ENCODE measurements around the gene KCNJ6. TPM values are rescaled to one million over a fixed set of nuclear protein-coding genes. Genes with fewer than 3 reads are reported as not detected.

The KCNJ6 gene
- total RNA-seq, 2 donors from 2014 or later, result not detected

- Mint-ChIP-seq H3K4me3 (no peak overlapping the region), H3K36me3 (ENCODE audit: insufficient read depth in 2 of 2) (no peaks in the 10 kb centered on the region), H3K27me3 (ENCODE audit: low read depth) (peaks cover 18% of the 10 kb centered on the region), H3K9me3 (no peaks in the 10 kb centered on the region), H3K4me1 (ENCODE audit: low read depth) (no peaks in the 10 kb centered on the region), H3K27ac (no peak overlapping the region)
- DNase-seq (no peak), ATAC-seq (replicated peaks in 1 of 2) (no peak)
These were observed 211.5 kb downstream of the KCNJ6 start for GRCh38 chr21:37704751-37705150.

DNA sequence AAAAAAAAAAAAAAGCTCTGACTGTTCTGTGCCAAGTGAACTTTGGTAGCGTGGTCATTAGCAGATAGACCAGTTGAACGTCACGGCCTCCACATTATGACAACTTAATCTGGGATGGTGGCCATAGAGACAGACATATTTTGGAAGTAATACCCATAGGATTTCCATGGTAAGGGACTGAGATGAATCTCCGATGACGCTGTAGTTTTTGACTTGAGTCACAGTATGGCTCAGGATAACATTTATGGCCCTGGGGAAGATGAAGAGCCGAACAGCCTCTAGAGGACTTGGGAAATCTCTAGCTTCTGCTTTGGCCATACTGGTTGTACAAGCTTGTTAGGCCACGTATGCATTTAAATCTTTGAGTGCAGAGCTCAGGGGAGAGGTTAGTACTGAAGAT, 214.0 kb downstream of the KCNJ6 start:
- DNase-seq (no peak), ATAC-seq (replicated peaks in 1 of 2) (no peak)
- Mint-ChIP-seq H3K4me1 (ENCODE audit: low read depth) (no peaks in the 10 kb centered on the region), H3K4me3 (no peak overlapping the region), H3K9me3 (no peaks in the 10 kb centered on the region), H3K36me3 (ENCODE audit: insufficient read depth in 2 of 2) (peaks cover 0 to 2% of the 10 kb centered on the region in 2 donors), H3K27ac (no peak overlapping the region), H3K27me3 (ENCODE audit: low read depth) (peaks cover 10% of the 10 kb centered on the region)

DNA sequence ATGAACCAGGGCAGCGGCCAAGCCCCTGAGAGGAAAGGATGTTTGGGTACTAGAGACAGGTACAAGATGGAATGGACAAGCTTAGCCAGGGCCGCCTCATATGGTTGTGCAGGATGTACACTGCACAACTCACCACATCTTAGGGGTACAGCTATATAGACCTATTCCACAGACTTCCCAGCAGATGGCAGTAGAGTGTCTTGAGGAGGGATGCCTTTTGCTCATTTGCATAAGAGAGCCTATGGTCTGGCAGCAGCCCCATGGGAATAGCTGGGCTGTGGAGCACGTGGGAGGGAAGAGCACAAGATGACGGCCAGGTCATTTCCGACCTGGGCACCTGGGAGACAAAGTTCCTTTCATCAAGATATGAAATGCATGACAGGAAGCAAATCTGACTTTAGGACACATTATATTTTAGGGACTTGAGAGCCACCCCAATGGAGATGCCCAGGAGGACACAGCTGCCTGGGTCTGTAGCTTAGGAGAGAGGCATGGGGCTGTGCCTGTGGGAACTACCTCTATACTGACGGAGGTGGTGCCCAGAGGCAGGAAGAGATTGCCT, 215.5 kb downstream of the KCNJ6 start:
- DNase-seq, result peak; percentile 11 to 19
- H3K27ac Mint-ChIP-seq, result no peak overlapping the region
- peaks cover 0 to 2% of the 10 kb centered on the region in 2 donors for H3K36me3 Mint-ChIP-seq (ENCODE audit: insufficient read depth in 2 of 2)
- H3K9me3 Mint-ChIP-seq, result no peaks in the 10 kb centered on the region
- H3K4me3 Mint-ChIP-seq, result no peak overlapping the region
- H3K27me3 Mint-ChIP-seq (ENCODE audit: low read depth), result peaks cover 24% of the 10 kb centered on the region
- peak; percentile 62 to 68 for ATAC-seq (replicated peaks in 1 of 2)
- no peaks in the 10 kb centered on the region for H3K4me1 Mint-ChIP-seq (ENCODE audit: low read depth)

GRCh38 chr21:37699024-37699775, 217.1 kb downstream of the KCNJ6 start:
- Mint-ChIP-seq H3K4me3 (no peak overlapping the region), H3K4me1 (ENCODE audit: low read depth) (no peaks in the 10 kb centered on the region)
- no peak for ATAC-seq (replicated peaks in 1 of 2)

DNA sequence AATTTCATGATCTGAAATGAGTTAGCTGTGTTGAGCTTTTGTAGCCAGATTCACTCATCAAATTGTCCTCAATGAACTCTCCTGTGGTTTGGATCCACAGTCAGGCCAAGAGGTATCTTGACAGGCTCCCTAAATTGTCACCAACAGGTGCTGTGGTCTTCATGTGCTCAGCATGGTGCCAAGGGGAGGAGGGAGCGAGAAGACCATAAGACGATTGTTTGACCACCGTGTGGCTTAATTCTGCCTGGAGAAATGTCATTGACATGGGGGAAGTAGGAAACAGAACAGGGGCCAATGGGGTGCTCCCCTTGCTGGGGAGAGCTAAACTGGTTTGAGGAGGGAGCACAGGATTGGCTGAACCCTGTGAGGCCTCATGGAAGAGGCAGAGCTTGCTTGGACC, 219.3 kb downstream of the KCNJ6 start:
- Mint-ChIP-seq H3K27me3 (ENCODE audit: low read depth) (peaks cover 30% of the 10 kb centered on the region), H3K27ac (no peak overlapping the region), H3K9me3 (no peaks in the 10 kb centered on the region), H3K4me1 (ENCODE audit: low read depth) (no peaks in the 10 kb centered on the region), H3K36me3 (ENCODE audit: insufficient read depth in 2 of 2) (peaks cover 0 to 2% of the 10 kb centered on the region in 2 donors), H3K4me3 (no peak overlapping the region)
- ATAC-seq (replicated peaks in 1 of 2), result no peak
- no peak for DNase-seq

More at GRCh38 chr21:37699024-37699775, 217.1 kb downstream of the KCNJ6 start:
- Mint-ChIP-seq H3K27me3 (ENCODE audit: low read depth) (peaks cover 30% of the 10 kb centered on the region), H3K27ac (no peak overlapping the region), H3K9me3 (no peaks in the 10 kb centered on the region), H3K36me3 (ENCODE audit: insufficient read depth in 2 of 2) (peaks cover 0 to 2% of the 10 kb centered on the region in 2 donors)
- no peak for DNase-seq

DNA sequence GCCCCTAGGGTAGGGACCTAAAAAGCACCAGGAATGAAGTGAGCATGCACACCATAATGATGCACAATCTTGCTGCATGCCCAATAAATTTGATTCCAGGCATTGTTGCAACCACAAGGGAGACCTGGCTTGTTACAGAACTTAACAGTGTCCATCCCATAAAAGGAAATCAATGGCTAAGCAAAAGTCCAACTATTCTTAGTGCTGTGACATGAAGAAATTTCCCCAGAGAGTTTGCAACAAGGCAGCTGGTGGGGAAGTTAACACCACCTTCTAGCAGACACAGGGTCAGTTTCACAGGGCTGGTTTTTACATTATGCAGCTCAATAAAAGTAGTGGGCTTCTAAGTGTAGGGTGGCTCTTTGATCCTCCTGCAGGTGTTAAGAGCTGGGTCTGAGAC, 221.1 kb downstream of the KCNJ6 start:
- no peak for DNase-seq
- no peaks in the 10 kb centered on the region for H3K9me3 Mint-ChIP-seq
- H3K27me3 Mint-ChIP-seq (ENCODE audit: low read depth), result peaks cover 30% of the 10 kb centered on the region

DNA sequence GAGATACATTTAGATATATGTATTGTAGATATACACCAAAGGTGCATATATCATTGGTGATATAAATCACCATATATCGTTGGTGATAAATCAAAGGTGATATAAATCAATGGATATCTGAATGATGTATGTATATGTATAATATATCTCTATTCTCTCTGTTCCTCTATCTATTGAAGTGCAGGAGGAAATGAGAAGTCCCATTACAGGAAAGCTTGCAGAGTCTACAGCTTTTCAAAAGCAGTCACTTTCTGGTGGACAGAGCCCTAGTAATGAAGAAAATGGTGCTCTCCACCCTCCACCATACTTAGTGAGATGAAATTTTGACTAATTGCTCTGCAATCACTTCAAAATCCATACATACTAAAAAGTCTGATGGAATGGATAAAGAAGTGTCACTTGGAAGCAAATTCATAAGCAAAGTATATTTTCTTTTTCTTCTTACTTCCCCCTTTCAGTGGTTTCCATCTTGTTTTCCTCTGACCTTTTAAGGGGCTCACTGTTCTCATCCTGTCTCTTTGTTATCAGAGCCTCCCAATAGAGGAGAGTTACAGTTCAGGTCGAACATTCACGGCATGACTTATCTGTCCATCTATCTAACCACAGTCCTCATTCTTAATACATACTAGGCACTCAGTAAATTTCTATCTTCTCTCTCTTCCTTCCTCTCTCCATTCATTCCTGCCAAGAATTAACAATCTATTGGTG, 227.2 kb downstream of the KCNJ6 start:
- no peaks in the 10 kb centered on the region for H3K36me3 Mint-ChIP-seq (ENCODE audit: insufficient read depth in 2 of 2)
- peaks cover 5% of the 10 kb centered on the region for H3K27me3 Mint-ChIP-seq (ENCODE audit: low read depth)

More for the DNA sequence above, 221.1 kb downstream of the KCNJ6 start:
- Mint-ChIP-seq H3K36me3 (ENCODE audit: insufficient read depth in 2 of 2) (peaks cover 0 to 2% of the 10 kb centered on the region in 2 donors), H3K4me3 (no peak overlapping the region), H3K4me1 (ENCODE audit: low read depth) (no peaks in the 10 kb centered on the region), H3K27ac (no peak overlapping the region)
- no peak for ATAC-seq (replicated peaks in 1 of 2)

GRCh38 chr21:37686991-37687810, 229.1 kb downstream of the KCNJ6 start:
- H3K4me3 Mint-ChIP-seq, result no peak overlapping the region
- H3K36me3 Mint-ChIP-seq (ENCODE audit: insufficient read depth in 2 of 2), result no peaks in the 10 kb centered on the region
- H3K27me3 Mint-ChIP-seq (ENCODE audit: low read depth), result peaks cover 5% of the 10 kb centered on the region
- ATAC-seq (replicated peaks in 1 of 2), result no peak
- DNase-seq, result no peak
- no peak overlapping the region for H3K27ac Mint-ChIP-seq
- no peaks in the 10 kb centered on the region for H3K4me1 Mint-ChIP-seq (ENCODE audit: low read depth)
- H3K9me3 Mint-ChIP-seq, result no peaks in the 10 kb centered on the region

More for the DNA sequence above, 227.2 kb downstream of the KCNJ6 start:
- Mint-ChIP-seq H3K27ac (no peak overlapping the region), H3K9me3 (no peaks in the 10 kb centered on the region), H3K4me1 (ENCODE audit: low read depth) (no peaks in the 10 kb centered on the region), H3K4me3 (no peak overlapping the region)
- DNase-seq, result no peak
- ATAC-seq (replicated peaks in 1 of 2), result no peak

GRCh38 chr21:37684547-37684946, 231.7 kb downstream of the KCNJ6 start:
- Mint-ChIP-seq H3K27ac (no peak overlapping the region), H3K4me3 (no peak overlapping the region), H3K36me3 (ENCODE audit: insufficient read depth in 2 of 2) (no peaks in the 10 kb centered on the region), H3K4me1 (ENCODE audit: low read depth) (no peaks in the 10 kb centered on the region), H3K27me3 (ENCODE audit: low read depth) (peaks cover 5% of the 10 kb centered on the region), H3K9me3 (no peaks in the 10 kb centered on the region)
- no peak for DNase-seq
- no peak for ATAC-seq (replicated peaks in 1 of 2)

DNA sequence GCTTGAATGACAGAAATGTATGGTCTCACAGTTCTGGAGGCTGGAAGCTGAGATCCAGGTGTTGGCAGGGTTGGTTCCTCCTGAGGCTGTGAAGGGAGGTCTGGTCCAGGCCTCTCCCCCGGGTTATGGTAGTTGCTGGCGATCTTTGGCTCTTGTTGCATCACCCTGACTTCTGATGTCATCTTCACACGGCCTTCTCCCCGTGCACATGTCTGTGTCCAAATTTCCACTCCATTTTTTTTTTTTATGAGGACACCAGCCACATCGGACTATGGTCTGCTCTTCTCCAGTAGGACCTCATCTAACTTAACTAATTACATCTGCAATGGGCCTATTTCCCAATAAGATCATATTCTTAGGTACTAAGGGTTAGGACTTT, 232.2 kb downstream of the KCNJ6 start:
- DNase-seq, result no peak
- H3K4me3 Mint-ChIP-seq, result no peak overlapping the region
- no peaks in the 10 kb centered on the region for H3K36me3 Mint-ChIP-seq (ENCODE audit: insufficient read depth in 2 of 2)
- H3K9me3 Mint-ChIP-seq, result no peaks in the 10 kb centered on the region
- no peak overlapping the region for H3K27ac Mint-ChIP-seq
- peaks cover 5% of the 10 kb centered on the region for H3K27me3 Mint-ChIP-seq (ENCODE audit: low read depth)
- no peak for ATAC-seq (replicated peaks in 1 of 2)
- no peaks in the 10 kb centered on the region for H3K4me1 Mint-ChIP-seq (ENCODE audit: low read depth)

- H3K27ac Mint-ChIP-seq, result no peak overlapping the region
- ATAC-seq (replicated peaks in 1 of 2) (no peak), DNase-seq (no peak)
- H3K9me3 Mint-ChIP-seq, result no peaks in the 10 kb centered on the region
- no peaks in the 10 kb centered on the region for H3K4me1 Mint-ChIP-seq (ENCODE audit: low read depth)
- H3K4me3 Mint-ChIP-seq, result no peak overlapping the region
- H3K36me3 Mint-ChIP-seq (ENCODE audit: insufficient read depth in 2 of 2), result no peaks in the 10 kb centered on the region
- peaks cover 6% of the 10 kb centered on the region for H3K27me3 Mint-ChIP-seq (ENCODE audit: low read depth)
These were observed 232.7 kb downstream of the KCNJ6 start for GRCh38 chr21:37683396-37684114.

GRCh38 chr21:37682966-37683365, 233.3 kb downstream of the KCNJ6 start:
- no peaks in the 10 kb centered on the region for H3K9me3 Mint-ChIP-seq
- no peak overlapping the region for H3K27ac Mint-ChIP-seq
- no peaks in the 10 kb centered on the region for H3K36me3 Mint-ChIP-seq (ENCODE audit: insufficient read depth in 2 of 2)
- no peaks in the 10 kb centered on the region for H3K4me1 Mint-ChIP-seq (ENCODE audit: low read depth)
- peaks cover 8% of the 10 kb centered on the region for H3K27me3 Mint-ChIP-seq (ENCODE audit: low read depth)
- ATAC-seq (replicated peaks in 1 of 2), result no peak
- no peak overlapping the region for H3K4me3 Mint-ChIP-seq
- no peak for DNase-seq

Measured in activated T-cell treated with anti-CD3 and anti-CD28 coated beads, Interleukin-2, amount 50 U/mL, for 72 hours (primary cell).